GM10248 (cell line): ENCODE data around the gene RPA1.

Experiments used
- CTCF ChIA-PET: fragments of 300-600 bp; sonication (Branson Sonifier 250); formaldehyde crosslinking; extraction: SDS; loops from one replicate; lab custom pipeline; 2021; ENCODE audit warnings: antibody characterized with exemption; lab: Yijun Ruan, JAX
- POLR2A ChIA-PET: fragments of 350-650 bp; sonication (Branson Sonifier 250); formaldehyde crosslinking; extraction: SDS; loops from one replicate; lab custom pipeline; 2020; ENCODE audit warnings: antibody characterized with exemption; lab: Yijun Ruan, JAX
- DNase-seq: peaks from one replicate; pipeline ENCODE4 v3.0.0; 2012; ENCODE audit errors: extremely low spot score
- TF ChIP-seq, protein P1 (sequence below): IDR thresholded peaks from 2 replicates; pipeline ENCODE4 v1.5.1; 2012; ENCODE audit warnings: mild to moderate bottlenecking, low read depth; ENCODE audit errors: extremely low read depth, missing control alignments, control extremely low read depth

RPA1 gene

DNA sequence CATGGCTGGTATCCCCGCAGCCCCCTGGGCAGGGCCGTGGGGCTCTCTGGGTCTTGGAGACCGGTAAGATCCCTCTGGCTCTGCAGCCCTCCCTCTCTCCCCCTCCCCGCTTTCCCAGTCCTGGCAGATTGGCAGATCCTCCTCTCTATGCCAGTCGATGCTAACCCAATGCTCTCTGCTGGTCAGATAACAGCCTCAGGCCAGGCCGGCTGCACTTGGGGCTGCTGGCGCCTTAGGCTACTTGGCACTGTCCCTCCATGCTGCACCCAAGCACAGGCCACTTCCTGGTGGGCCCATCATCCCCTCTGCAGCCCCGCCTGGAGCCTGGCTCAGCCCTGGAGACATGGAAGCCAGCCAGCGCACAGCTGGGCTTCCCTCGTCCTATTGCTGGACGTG, 113.6 kb downstream of the RPA1 start:
- POLR2A ChIA-PET, result no interaction called here
- TF ChIP-seq, protein P1, sequence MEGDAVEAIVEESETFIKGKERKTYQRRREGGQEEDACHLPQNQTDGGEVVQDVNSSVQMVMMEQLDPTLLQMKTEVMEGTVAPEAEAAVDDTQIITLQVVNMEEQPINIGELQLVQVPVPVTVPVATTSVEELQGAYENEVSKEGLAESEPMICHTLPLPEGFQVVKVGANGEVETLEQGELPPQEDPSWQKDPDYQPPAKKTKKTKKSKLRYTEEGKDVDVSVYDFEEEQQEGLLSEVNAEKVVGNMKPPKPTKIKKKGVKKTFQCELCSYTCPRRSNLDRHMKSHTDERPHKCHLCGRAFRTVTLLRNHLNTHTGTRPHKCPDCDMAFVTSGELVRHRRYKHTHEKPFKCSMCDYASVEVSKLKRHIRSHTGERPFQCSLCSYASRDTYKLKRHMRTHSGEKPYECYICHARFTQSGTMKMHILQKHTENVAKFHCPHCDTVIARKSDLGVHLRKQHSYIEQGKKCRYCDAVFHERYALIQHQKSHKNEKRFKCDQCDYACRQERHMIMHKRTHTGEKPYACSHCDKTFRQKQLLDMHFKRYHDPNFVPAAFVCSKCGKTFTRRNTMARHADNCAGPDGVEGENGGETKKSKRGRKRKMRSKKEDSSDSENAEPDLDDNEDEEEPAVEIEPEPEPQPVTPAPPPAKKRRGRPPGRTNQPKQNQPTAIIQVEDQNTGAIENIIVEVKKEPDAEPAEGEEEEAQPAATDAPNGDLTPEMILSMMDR, result no peak
- CTCF ChIA-PET, result interaction anchor here (1.2 kb wide), 1 partner anchor 35 kb away, joined by 3 read pairs; no protein-coding TSS in a partner anchor
- DNase-seq, result no peak

DNA sequence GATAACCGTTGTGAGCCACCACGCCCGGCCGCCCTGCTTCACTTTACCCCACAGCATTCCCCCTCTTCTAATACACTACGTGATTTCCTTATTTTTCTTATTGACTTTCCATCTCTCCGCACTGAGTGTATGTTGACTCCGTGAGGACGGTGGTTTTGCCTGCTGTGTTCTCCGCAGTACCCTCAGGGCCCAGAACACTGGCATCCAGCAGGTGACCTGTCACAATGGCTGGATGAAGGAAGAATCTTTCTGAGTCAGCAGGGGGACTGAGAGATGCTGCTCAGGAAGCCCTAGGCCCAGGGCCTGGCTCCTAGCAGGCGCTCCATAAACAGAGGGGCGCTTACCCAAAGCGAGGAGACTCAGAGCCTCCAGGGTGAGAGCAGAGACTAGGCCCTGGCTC, 115.8 kb downstream of the RPA1 start:
- POLR2A ChIA-PET, result no interaction called here
- CTCF ChIA-PET, result no interaction called here
- DNase-seq, result no peak
- TF ChIP-seq, protein P1, result no peak

DNA sequence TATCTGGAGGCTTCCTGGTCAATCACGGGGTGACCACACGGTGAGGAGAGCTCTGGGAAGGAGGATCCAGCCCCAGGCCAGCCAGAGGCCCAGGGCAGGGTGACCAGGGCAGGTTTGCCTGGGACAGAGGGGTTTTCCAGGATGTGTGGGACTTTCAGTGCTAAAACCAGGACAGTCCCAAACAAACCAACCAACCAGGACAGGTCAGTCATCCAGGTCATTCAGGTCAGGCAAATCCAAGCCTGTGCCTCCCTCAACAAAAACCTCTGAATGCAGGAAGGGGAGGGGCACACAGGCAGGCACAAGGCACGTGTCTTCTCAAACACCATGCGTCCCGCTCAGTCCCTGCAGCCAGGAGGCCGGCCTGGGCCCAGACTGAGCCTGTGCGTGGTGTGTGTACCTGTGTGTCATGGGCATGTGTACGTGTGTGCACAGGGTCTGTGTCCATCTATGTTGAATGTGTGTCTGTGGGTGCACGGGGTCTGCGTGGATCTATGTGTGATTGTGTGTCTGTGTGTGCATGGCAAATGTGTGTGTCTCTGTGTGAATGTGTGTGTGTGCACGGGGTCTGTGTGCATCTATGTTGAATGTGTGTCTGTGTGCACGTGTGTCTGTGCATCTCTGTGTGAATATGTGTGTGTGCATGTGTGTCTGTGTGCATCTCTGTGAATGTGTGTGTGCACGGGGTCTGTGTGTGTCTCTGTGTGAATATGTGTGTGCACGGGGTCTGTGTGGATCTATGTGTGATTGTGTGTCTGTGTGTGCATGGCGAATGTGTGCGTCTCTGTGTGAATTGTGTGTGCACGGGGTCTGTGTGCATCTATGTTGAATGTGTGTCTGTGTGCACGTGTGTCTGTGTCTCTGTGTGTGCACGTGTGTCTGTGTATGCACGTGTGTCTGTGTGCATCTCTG, 116.5 kb downstream of the RPA1 start:
- ChIA-PET POLR2A (no interaction called here), CTCF (no interaction called here)
- TF ChIP-seq, protein P1, result no peak
- DNase-seq, result no peak

DNA sequence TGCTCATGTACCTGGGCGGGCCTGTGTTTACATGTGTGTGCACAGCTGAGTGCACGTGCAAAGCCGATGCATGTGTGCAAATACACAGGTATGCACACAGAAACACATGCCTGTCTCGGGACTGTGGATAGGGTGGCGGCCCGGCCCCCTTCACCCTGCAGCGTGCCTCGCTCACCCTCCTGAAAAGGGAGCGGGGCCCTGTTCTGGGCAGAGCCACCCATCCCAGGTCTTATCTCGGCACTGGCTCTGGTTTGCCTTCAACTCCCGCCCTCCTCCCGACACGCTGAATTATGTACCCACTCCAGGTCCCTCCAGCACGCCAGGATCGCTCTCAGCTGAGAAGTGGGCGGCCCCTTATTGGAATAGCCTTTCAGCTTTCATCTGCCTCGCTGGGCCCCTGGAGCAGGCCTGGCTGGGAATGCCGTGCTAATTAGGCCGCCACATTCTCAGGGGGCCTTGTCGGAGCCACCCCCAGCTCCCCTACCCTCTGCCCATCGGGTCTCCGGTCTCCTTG, 117.5 kb downstream of the RPA1 start:
- CTCF ChIA-PET, result no interaction called here
- TF ChIP-seq, protein P1, result no peak
- no peak for DNase-seq
- POLR2A ChIA-PET, result no interaction called here

DNA sequence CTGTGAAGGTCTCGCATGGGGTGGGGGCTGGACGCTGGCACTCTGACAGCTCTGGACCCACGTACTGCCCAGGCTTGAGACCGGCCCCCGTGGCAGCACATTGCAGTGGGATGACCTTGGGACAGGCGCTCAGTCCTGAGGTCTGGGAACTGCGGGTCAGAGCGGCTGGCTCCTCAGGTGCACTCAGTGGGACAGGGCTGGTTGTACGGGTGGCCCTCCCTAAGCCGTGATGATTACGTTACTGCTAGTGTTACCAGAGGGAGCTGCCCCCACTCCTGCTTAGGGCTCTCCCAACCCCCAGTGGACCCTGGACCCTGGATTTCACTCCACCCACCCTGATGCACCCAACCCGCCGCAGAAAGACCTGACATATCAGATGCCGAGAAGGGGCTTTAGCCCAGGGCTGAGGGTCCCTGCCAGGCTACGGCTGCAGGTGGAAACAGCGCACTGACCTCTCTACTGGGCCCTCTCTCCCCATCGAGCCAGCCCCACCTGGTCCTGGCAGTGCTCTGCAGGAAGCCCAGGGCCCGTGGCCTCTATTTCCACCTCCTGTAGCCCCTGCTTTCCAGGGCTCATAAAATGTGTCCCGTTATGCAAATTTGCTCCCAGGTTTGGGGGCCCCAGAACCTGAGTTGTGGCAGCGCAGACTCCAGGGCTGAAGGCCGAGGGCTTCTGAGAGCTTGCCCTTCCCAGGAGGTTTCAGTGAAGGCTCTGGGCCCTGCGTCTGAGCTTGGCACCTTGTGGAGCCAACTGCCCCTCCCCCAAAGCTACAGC, 118.1 kb downstream of the RPA1 start:
- no peak for DNase-seq
- TF ChIP-seq, protein P1, result no peak
- ChIA-PET POLR2A (no interaction called here), CTCF (no interaction called here)

DNA sequence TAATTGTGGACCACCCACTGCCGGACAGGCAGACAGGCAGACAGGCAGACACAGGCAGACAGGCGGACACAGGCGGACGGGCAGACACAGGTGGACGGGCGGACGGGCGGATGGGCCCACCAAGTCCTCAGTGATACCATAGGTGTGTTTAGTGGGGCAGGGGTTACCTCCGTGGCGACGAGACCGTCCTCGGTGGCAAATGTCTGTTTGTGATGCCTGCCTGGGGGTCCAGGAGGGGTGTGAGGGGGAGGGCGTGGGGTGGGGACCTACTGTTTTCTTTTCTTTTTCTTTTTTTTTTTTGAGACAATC, 118.7 kb downstream of the RPA1 start:
- ChIA-PET CTCF (no interaction called here), POLR2A (no interaction called here)
- no peak for DNase-seq
- TF ChIP-seq, protein P1, result no peak
